Mesendoderm (in vitro differentiated cells): Measurements from ENCODE around the gene XIRP1.
A peak's percentile ranks its signal among the peaks of the same experiment; 100 is the strongest.

Experiments used
- DNase-seq: peaks from one replicate; pipeline ENCODE4 v3.0.0; 2013
- H2AK5ac ChIP-seq: 2 replicates; pipeline ENCODE4 v1.6.1; 2013; ENCODE audit warnings: low read length, inconsistent platforms
- H2BK120ac ChIP-seq: 2 replicates; pipeline ENCODE4 v1.6.1; 2013; ENCODE audit warnings: low read depth, mild to moderate bottlenecking, low read length, moderate library complexity, mixed read lengths
- H2BK15ac ChIP-seq: replicated peaks from 2 replicates; pipeline ENCODE4 v1.6.1; 2013; ENCODE audit warnings: low read depth, mild to moderate bottlenecking, moderate library complexity
- H2BK5ac ChIP-seq: 2 replicates; pipeline ENCODE4 v1.6.1; 2013; ENCODE audit warnings: low read length, inconsistent platforms
- H3K18ac ChIP-seq: 2 replicates; pipeline ENCODE4 v1.6.1; 2013; ENCODE audit warnings: mild to moderate bottlenecking, low read length, mixed read lengths
- H3K23ac ChIP-seq: one replicate; pipeline ENCODE4 v1.6.1; 2013; ENCODE audit warnings: low read length
- H3K27ac ChIP-seq: 2 replicates; pipeline ENCODE4 v1.5.1; 2013; ENCODE audit warnings: low read depth, mild to moderate bottlenecking, inconsistent platforms, low read length, moderate library complexity
- H3K27me3 ChIP-seq: 2 replicates; pipeline ENCODE4 v1.6.1; 2013; ENCODE audit warnings: low read length, control low read depth, mild to moderate bottlenecking, inconsistent platforms; ENCODE audit not compliant: insufficient read depth, poor library complexity
- H3K36me3 ChIP-seq: 2 replicates; pipeline ENCODE4 v1.6.1; 2013; ENCODE audit warnings: low read length, inconsistent platforms; ENCODE audit not compliant: control insufficient read depth, insufficient read depth
- H3K4ac ChIP-seq: one replicate; pipeline ENCODE4 v1.6.1; 2013; ENCODE audit warnings: low read depth, mild to moderate bottlenecking, low read length, moderate library complexity
- H3K4me1 ChIP-seq: 2 replicates; pipeline ENCODE4 v1.6.1; 2013; ENCODE audit warnings: low read depth, low read length, inconsistent platforms; ENCODE audit not compliant: control insufficient read depth
- H3K4me2 ChIP-seq: 2 replicates; pipeline ENCODE4 v1.6.1; 2013; ENCODE audit warnings: low read length
- H3K4me3 ChIP-seq: 2 replicates; pipeline ENCODE4 v1.5.1; 2013; ENCODE audit warnings: mild to moderate bottlenecking, low read length
- H3K56ac ChIP-seq: one replicate; pipeline ENCODE4 v1.6.1; 2013; ENCODE audit warnings: low read length
- H3K79me1 ChIP-seq: 2 replicates; pipeline ENCODE4 v1.6.1; 2013; ENCODE audit warnings: low read length, inconsistent platforms
- H3K79me2 ChIP-seq: 2 replicates; pipeline ENCODE4 v1.6.1; 2013; ENCODE audit warnings: mild to moderate bottlenecking, low read length; ENCODE audit not compliant: control insufficient read depth, insufficient read depth
- H3K9ac ChIP-seq: 2 replicates; pipeline ENCODE4 v1.6.1; 2013; ENCODE audit warnings: low read length, inconsistent platforms
- H4K5ac ChIP-seq: one replicate; pipeline ENCODE4 v1.6.1; 2013; ENCODE audit warnings: low read length
- H4K8ac ChIP-seq: one replicate; pipeline ENCODE4 v1.6.1; 2013; ENCODE audit warnings: low read depth, mild to moderate bottlenecking, control low read depth, low read length, moderate library complexity
- whole genome bisulfite sequencing: extraction: QIAGEN DNeasy Blood & Tissue Kit; methylation state at CpG from one replicate; pipeline ENCODE4 v1.1.7; 2013; ENCODE audit warnings: low lambda C conversion rate, missing lambda C conversion rate; ENCODE audit not compliant: insufficient coverage; ENCODE audit errors: extremely low coverage; 5-methylcytosine and 5-hydroxymethylcytosine counted together

The XIRP1 gene

GRCh38 chr3:39165518-39165917 lies 26.9 kb downstream of the XIRP1 start:
- Histone ChIP-seq H3K9ac (no peak overlapping the region), H4K5ac (no peak overlapping the region), H3K4ac (no peak overlapping the region), H3K23ac (no peak overlapping the region), H2AK5ac (no peak overlapping the region), H3K4me2 (no peak overlapping the region), H3K79me1 (no peaks in the 10 kb centered on the region), H3K36me3 (no peaks in the 10 kb centered on the region), H3K27me3 (no peaks in the 10 kb centered on the region), H2BK15ac (peak overlapping the region; percentile 65), H3K4me1 (peaks cover 7% of the 10 kb centered on the region), H2BK5ac (no peak overlapping the region), H4K8ac (no peak overlapping the region), H2BK120ac (no peak overlapping the region), H3K56ac (no peak overlapping the region), H3K18ac (no peak overlapping the region), H3K4me3 (no peak overlapping the region), H3K27ac (no peak overlapping the region), H3K79me2 (no peaks in the 10 kb centered on the region)
- DNase-seq: no peak
- WGBS: no CpG with 5 or more reads among the region's 1 CpG

GRCh38 chr3:39164414-39164813 lies 28.0 kb downstream of the XIRP1 start:
- H4K8ac ChIP-seq: no peak overlapping the region
- DNase-seq: no peak
- H2AK5ac ChIP-seq: no peak overlapping the region
- no peak overlapping the region for H3K4me2 ChIP-seq
- no peaks in the 10 kb centered on the region for H3K79me2 ChIP-seq
- no peak overlapping the region for H3K18ac ChIP-seq
- no peak overlapping the region for H3K56ac ChIP-seq
- WGBS: no CpG with 5 or more reads among the region's 3 CpGs
- no peaks in the 10 kb centered on the region for H3K36me3 ChIP-seq
- H2BK15ac ChIP-seq: peak overlapping the region; percentile 59
- H3K9ac ChIP-seq: no peak overlapping the region
- no peak overlapping the region for H2BK120ac ChIP-seq
- H3K4me3 ChIP-seq: no peak overlapping the region
- H3K27me3 ChIP-seq: no peaks in the 10 kb centered on the region
- H3K79me1 ChIP-seq: no peaks in the 10 kb centered on the region
- H3K4ac ChIP-seq: no peak overlapping the region
- no peak overlapping the region for H2BK5ac ChIP-seq
- H3K4me1 ChIP-seq: peaks cover 7% of the 10 kb centered on the region
- no peak overlapping the region for H3K27ac ChIP-seq
- H3K23ac ChIP-seq: no peak overlapping the region
- H4K5ac ChIP-seq: no peak overlapping the region

- H2BK120ac ChIP-seq: no peak overlapping the region
- H3K27ac ChIP-seq: no peak overlapping the region
- H3K18ac ChIP-seq: no peak overlapping the region
- no peak overlapping the region for H4K8ac ChIP-seq
- DNase-seq: no peak
- no peak overlapping the region for H2BK5ac ChIP-seq
- no peaks in the 10 kb centered on the region for H3K79me2 ChIP-seq
- no peak overlapping the region for H3K9ac ChIP-seq
- H3K36me3 ChIP-seq: no peaks in the 10 kb centered on the region
- peaks cover 6% of the 10 kb centered on the region for H3K4me1 ChIP-seq
- H2BK15ac ChIP-seq: peak overlapping the region; percentile 59
- no peaks in the 10 kb centered on the region for H3K27me3 ChIP-seq
- H3K4me3 ChIP-seq: no peak overlapping the region
- H3K4me2 ChIP-seq: no peak overlapping the region
- H3K23ac ChIP-seq: no peak overlapping the region
- no CpG with 5 or more reads among the region's 5 CpGs for WGBS
- no peak overlapping the region for H2AK5ac ChIP-seq
- no peak overlapping the region for H4K5ac ChIP-seq
- H3K56ac ChIP-seq: no peak overlapping the region
- no peak overlapping the region for H3K4ac ChIP-seq
- no peaks in the 10 kb centered on the region for H3K79me1 ChIP-seq
Observed at GRCh38 chr3:39158148-39158715, 34.2 kb downstream of the XIRP1 start.

- no peak overlapping the region for H2BK5ac ChIP-seq
- WGBS: no CpG with 5 or more reads among the region's 7 CpGs
Observed at GRCh38 chr3:39157359-39157758, 35.0 kb downstream of the XIRP1 start.

GRCh38 chr3:39156421-39156820 lies 36.0 kb downstream of the XIRP1 start:
- H3K4me1 ChIP-seq: peaks cover 11% of the 10 kb centered on the region
- no CpG with 5 or more reads among the region's 4 CpGs for WGBS
- H3K9ac ChIP-seq: no peak overlapping the region
- no peak overlapping the region for H3K4me2 ChIP-seq
- peaks cover 5% of the 10 kb centered on the region for H3K79me1 ChIP-seq
- no peak overlapping the region for H2BK15ac ChIP-seq
- H3K18ac ChIP-seq: no peak overlapping the region
- no peaks in the 10 kb centered on the region for H3K27me3 ChIP-seq
- H4K8ac ChIP-seq: no peak overlapping the region
- no peak overlapping the region for H4K5ac ChIP-seq
- H3K27ac ChIP-seq: no peak overlapping the region
- no peak overlapping the region for H2AK5ac ChIP-seq
- DNase-seq: no peak
- no peak overlapping the region for H3K56ac ChIP-seq
- no peak overlapping the region for H2BK5ac ChIP-seq
- no peak overlapping the region for H3K23ac ChIP-seq
- H3K36me3 ChIP-seq: no peaks in the 10 kb centered on the region
- H3K4me3 ChIP-seq: no peak overlapping the region
- H3K79me2 ChIP-seq: peaks cover 13% of the 10 kb centered on the region
- H2BK120ac ChIP-seq: no peak overlapping the region
- no peak overlapping the region for H3K4ac ChIP-seq

More at GRCh38 chr3:39157359-39157758, 35.0 kb downstream of the XIRP1 start:
- Histone ChIP-seq H3K18ac (no peak overlapping the region), H3K79me1 (peaks cover 2% of the 10 kb centered on the region), H3K36me3 (no peaks in the 10 kb centered on the region), H3K23ac (no peak overlapping the region), H3K4me1 (peaks cover 6% of the 10 kb centered on the region), H2AK5ac (no peak overlapping the region), H3K27me3 (no peaks in the 10 kb centered on the region), H4K5ac (no peak overlapping the region), H4K8ac (no peak overlapping the region), H3K4me3 (no peak overlapping the region), H2BK15ac (no peak overlapping the region), H3K4ac (no peak overlapping the region), H3K4me2 (no peak overlapping the region), H3K79me2 (peaks cover 8% of the 10 kb centered on the region), H3K27ac (no peak overlapping the region), H3K56ac (no peak overlapping the region), H2BK120ac (no peak overlapping the region), H3K9ac (no peak overlapping the region)
- no peak for DNase-seq
